ENCODE results near the gene ZC3H15. TPM values are rescaled to one million over a fixed set of nuclear protein-coding genes. Genes with fewer than 3 reads are reported as not detected.

ZC3H15 gene
- total RNA-seq, result 80.3 and 109 TPM in 2 replicates

GRCh38 chr2:186485871-186486650, at the start of gene ZC3H15:
ZC3H15 (plus strand) TSS chr2:186486260; CDS start chr2:186486383, 123 bp downstream.

Other genes starting within 250 kb of the ZC3H15 start
- gene ITGAV, start 103.8 kb downstream of the ZC3H15 start, total RNA-seq, result 157 and 456 TPM in 2 replicates
- gene FAM171B, start 207.8 kb downstream of the ZC3H15 start, total RNA-seq, result 17.8 and 31.6 TPM in 2 replicates

All from regular cardiac myocyte (primary cell).